22Rv1 (cell line): Measurements from ENCODE around the gene RPL36.

ENCODE experiments used
- CTCF ChIP-seq: fragments of 450-650 bp; IDR thresholded peaks from 2 replicates; pipeline ENCODE4 v1.5.1; 2017; ENCODE audit warnings: mild to moderate bottlenecking
- ZFX ChIP-seq: fragments of 450-650 bp; IDR thresholded peaks from 2 replicates; pipeline ENCODE4 v1.6.1; 2017; ENCODE audit warnings: antibody characterized with exemption, borderline replicate concordance

GRCh38 chr19:5690125-5690954 is at the start of gene RPL36:
- TF ChIP-seq CTCF (peak; percentile 95), ZFX (no peak)
